HG03342 (cell line): Measurements from ENCODE around the gene GTF2H4.

Experiments used
- ATAC-seq: cut with Tn5 transposase; IDR thresholded peaks from one replicate; pipeline ENCODE4 v1.9.1; 2021; ENCODE audit warnings: mild to moderate bottlenecking, moderate library complexity; ENCODE audit not compliant: unreplicated experiment

The GTF2H4 gene

GRCh38 chr6:30882204-30882758 lies 25.7 kb upstream of the GTF2H4 start:
- no peak for ATAC-seq

- ATAC-seq: no peak
Observed at GRCh38 chr6:30882759-30883684, 25.0 kb upstream of the GTF2H4 start.

DNA sequence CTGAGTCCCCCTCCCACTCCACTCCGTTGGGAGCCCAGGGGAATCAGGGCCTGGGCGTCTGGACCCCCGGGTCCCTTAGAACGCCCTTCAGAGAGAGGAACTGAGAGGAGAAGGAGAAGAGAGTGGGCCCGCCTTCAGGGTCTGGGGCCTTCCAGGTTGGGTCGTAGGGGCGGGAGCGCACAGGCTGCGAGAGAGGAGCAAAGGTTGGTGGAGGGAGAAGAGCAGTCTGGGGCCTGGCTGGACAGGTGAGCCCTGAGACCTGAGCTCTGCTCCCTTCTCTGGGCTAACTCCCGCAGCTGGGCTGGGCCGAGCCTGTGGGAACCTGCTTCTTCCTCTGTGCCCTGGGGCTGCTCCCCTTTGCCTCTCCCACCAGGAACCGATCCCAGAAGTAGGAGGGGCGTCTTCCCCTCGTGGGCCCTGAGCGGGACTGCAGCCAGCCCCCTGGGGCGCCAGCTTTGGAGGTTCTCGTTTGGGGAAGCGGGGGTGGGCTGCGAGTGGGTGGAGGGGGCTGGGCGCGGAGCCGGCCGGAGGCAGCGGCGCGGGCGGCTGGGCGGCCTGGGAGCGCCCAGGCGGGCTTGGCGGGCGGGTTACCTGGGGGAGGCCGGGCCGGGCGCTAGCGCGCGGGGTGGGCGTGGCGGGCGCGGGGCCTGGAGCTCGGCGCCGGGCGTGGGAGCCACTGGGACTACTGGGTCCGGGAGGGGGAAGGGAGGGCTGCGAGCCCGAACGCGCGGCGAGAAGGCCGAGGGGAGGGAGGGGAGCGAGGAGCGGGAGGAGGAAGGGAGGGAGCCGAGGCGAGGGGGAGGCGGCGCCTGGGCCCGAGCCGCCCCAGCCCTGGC lies 24.1 kb upstream of the GTF2H4 start, which contains the start of gene DDR1:
DDR1 (plus strand) TSS at position 835 of the 836 bp plus-strand sequence. CDS start 4,211 bp downstream, outside the sequence.
- ATAC-seq: no peak

GRCh38 chr6:30884521-30885480 lies 23.2 kb upstream of the GTF2H4 start:
- no peak for ATAC-seq

GRCh38 chr6:30885481-30885998 lies 22.5 kb upstream of the GTF2H4 start:
- ATAC-seq: no peak

- ATAC-seq: no peak
Observed at GRCh38 chr6:30885999-30886896, 21.8 kb upstream of the GTF2H4 start.

- ATAC-seq: no peak
Observed at GRCh38 chr6:30886897-30887255, 21.1 kb upstream of the GTF2H4 start.

DNA sequence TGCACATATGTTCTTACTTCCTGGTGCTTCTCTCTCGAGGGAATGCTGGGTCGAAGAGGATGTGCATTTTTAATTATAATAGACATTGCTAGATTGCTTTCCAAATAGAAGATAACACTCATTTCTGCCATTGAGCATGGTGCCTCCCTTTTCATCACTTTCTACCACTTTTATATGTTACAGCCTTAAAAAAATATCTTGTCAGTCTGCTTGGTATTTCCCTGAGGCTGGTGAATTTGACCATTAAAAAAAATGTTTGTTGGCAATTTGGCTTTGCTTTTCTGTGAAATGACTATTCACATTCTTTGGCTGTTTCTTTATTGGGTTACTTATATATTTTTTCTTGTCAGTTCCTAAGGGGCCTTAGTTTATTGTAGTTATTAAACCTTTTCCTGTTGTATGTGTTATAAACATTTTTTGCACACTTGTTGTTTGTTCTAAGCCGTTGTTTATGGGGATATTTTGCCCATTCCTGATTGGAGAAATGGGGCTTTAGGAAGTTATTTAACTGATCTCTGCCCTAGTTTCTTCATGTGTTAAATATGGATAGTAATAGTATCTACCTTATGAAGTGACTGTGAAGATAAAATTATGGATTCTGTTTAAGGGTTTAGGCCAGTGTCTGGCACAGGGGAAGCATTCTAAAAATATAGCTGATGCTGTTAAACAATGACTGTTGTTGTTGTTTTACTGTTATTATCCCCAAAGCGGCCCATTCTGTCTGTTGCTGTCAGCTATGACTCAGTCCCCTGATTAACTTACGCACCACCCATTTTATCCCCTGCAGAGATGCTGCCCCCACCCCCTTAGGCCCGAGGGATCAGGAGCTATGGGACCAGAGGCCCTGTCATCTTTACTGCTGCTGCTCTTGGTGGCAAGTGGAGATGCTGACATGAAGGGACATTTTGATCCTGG lies 19.8 kb upstream of the GTF2H4 start:
- no peak for ATAC-seq

GRCh38 chr6:30888816-30889495 lies 19.1 kb upstream of the GTF2H4 start:
- ATAC-seq: no peak

- no peak for ATAC-seq
Observed at GRCh38 chr6:30889496-30889885, 18.5 kb upstream of the GTF2H4 start.

- ATAC-seq: no peak
Observed at GRCh38 chr6:30889921-30890645, 17.9 kb upstream of the GTF2H4 start.

GRCh38 chr6:30890646-30891449 lies 17.2 kb upstream of the GTF2H4 start:
- ATAC-seq: no peak

GRCh38 chr6:30891450-30891723 lies 16.6 kb upstream of the GTF2H4 start:
- ATAC-seq: no peak

DNA sequence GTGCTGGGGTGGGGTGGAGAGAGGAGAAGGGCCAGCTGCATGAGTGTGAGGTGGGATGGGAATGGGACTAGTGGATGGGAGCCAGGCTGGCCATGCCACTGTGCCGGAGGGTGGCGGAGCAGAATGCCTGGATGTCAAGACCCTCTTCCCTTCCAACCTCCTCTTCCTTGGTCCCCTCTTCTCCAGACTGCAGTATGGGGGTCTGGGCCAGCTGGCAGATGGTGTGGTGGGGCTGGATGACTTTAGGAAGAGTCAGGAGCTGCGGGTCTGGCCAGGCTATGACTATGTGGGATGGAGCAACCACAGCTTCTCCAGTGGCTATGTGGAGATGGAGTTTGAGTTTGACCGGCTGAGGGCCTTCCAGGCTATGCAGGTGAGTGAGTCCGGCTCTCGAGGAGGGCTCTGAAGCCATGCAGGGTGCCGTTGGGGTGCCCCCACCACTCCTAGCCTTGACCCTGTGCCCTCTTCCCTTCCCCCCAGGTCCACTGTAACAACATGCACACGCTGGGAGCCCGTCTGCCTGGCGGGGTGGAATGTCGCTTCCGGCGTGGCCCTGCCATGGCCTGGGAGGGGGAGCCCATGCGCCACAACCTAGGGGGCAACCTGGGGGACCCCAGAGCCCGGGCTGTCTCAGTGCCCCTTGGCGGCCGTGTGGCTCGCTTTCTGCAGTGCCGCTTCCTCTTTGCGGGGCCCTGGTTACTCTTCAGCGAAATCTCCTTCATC lies 16.0 kb upstream of the GTF2H4 start:
- ATAC-seq: no peak

DNA sequence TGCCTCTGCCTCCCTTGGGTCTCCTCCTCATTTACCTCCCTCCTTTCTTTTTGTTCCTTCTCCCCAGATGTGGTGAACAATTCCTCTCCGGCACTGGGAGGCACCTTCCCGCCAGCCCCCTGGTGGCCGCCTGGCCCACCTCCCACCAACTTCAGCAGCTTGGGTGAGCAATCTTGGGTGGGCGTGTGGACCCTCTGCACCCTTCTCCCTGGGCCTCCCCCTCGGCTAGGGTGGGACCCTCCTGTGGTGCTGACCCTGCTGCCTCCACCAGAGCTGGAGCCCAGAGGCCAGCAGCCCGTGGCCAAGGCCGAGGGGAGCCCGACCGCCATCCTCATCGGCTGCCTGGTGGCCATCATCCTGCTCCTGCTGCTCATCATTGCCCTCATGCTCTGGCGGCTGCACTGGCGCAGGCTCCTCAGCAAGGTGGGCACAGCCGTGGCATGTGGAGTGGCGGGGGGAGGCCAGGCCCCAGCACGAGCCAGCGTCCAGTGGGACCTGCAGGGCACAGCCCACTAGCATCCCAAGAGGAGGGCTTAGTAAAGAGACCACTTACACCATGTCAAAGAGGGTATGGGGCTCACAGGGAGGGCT lies 14.9 kb upstream of the GTF2H4 start:
- no peak for ATAC-seq
